GM10266 (cell line): ENCODE measurements around the gene GYPE.
"Not testable (repeated sequence)": the region's sequence is repeated elsewhere in the genome, so short reads cannot be mapped to it uniquely, and the experiment has no call there.

ENCODE experiments used
- DNase-seq: peaks from one replicate; pipeline ENCODE4 v3.0.0; 2012; ENCODE audit errors: extremely low spot score
- TF ChIP-seq, protein P1 (sequence below): IDR thresholded peaks from 2 replicates; pipeline ENCODE4 v1.5.1; 2012; ENCODE audit warnings: mild to moderate bottlenecking, low read depth; ENCODE audit not compliant: control insufficient read depth, insufficient read depth; ENCODE audit errors: missing control alignments

Gene GYPE

DNA sequence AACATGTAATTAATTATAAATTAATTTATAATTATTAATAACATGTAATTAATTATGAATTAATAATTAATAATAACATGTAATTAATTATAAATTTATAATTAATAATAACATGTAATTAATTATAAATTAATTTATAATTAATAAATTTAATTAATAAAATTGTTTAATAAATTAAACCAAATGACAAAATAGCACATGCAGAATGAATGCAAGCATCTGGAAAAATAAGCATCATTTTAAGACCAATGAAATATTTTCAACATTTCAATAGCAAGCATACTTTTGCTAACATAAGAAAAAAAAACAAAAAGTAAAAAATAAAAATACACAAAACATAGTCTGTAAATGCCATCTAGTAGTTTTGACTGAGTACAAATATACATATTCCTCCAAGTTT, 21.8 kb downstream of the GYPE start:
- no peak for DNase-seq
- TF ChIP-seq, protein P1, sequence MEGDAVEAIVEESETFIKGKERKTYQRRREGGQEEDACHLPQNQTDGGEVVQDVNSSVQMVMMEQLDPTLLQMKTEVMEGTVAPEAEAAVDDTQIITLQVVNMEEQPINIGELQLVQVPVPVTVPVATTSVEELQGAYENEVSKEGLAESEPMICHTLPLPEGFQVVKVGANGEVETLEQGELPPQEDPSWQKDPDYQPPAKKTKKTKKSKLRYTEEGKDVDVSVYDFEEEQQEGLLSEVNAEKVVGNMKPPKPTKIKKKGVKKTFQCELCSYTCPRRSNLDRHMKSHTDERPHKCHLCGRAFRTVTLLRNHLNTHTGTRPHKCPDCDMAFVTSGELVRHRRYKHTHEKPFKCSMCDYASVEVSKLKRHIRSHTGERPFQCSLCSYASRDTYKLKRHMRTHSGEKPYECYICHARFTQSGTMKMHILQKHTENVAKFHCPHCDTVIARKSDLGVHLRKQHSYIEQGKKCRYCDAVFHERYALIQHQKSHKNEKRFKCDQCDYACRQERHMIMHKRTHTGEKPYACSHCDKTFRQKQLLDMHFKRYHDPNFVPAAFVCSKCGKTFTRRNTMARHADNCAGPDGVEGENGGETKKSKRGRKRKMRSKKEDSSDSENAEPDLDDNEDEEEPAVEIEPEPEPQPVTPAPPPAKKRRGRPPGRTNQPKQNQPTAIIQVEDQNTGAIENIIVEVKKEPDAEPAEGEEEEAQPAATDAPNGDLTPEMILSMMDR = no peak

DNA sequence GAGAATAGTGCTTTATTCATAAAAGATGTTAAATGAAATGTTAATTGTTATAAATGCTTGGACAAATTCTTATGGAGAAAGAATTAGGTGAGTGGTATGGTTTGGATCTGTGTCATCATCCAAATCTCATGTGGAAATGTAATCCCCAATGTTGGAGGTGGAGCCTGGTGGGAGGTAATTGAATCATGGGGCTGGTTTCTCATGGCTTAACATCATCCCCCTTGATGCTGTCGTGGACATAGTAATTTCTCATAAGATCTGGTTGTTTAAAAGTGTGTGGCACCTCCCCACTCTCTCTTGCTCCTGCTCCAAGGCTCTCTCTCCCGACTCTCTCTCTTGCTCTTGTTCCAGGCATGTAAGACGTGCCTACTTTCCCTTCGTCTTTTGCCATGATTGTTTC, 22.5 kb downstream of the GYPE start:
- TF ChIP-seq, protein P1 = no peak
- no peak for DNase-seq

DNA sequence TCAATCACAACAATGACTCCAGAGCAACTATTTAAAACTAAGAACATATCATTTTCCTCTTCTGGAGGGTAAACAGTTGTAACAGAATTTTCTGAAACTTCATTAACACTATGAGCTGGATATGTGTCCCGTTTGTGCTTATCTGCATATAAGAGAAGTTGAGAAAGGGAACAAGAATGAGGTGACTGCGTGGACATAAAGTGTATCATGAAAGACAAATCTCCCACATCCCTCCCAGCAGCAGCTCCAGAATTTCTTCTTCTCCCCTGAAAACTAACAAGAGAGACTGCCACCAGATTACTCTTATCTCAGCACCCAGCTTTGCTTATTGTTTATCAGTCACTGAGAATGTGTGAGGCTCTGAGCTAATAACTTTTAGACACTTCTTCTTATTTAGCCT, 25.8 kb downstream of the GYPE start:
- DNase-seq = not testable (repeated sequence)

DNA sequence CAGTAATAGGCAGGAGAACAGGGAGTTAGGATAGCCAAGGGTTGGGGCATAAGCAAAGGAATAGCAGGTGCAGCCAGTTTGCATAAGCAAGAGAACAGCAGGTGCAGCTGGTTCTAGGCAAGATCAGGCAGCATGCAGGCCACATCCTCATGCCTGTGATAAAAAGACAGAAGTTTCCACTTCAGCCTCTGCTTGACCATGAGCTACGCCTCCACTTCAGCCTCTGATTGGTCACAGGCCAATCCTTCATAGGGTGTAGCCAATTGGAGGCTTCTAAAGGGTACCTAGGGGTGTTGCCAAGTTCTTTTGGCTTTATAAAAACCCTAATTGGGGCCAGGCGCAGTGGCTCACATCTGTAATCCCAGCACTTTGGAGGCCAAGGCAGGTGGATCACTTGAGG, 30.0 kb downstream of the GYPE start:
- not testable (repeated sequence) for DNase-seq

DNA sequence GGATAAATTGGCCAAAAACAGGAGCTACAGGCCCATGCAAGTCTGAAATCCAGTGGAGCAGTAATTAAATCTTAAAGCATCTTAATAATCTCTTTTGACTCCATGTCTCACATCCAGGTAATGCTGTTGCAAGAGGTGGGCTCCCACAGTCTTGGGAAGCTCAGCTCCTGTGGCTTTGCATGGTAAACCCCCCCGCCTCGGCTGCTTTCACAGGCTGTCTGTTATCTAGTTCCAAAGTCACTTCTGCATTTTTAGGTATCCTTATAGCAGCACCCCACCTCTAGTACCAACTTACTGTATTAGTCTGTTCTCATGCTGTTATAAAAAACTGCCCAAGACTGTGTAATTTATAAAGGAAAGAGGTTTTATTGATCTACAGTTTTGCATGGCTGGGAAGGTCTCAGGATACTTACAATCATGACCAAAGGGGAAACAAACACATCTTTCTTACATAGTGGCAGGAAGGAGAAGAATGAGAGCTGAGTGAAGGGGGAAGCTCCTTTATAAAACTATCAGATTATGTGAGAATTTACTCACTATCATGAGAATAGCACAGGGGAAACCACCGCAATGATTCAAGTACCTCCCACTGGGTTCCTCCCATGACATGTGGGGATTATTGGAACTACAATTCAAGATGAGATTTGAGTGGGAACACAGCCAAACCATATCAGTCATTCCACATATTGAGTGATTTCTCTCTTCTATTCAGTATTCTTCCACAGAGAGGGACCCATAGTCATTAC, 34.7 kb downstream of the GYPE start:
- not testable (repeated sequence) for DNase-seq

DNA sequence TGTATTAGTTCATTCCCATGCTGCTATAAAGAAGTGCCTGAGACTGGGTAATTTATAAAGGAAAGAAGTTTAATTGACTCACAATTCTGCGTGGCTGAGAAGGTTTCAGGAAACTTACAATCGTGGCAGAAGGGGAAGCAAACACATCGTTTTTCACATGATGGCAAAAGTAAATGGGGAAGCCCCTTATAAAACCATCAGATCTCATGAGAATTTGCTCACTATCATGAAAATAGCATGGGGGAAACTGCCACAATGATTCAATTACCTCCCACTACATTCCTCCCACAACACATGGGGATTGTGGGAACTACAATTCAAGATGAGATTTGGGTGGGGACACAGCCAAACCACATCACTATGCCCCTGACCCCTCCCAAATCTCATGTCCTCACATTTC, 35.4 kb downstream of the GYPE start:
- DNase-seq = not testable (repeated sequence)

DNA sequence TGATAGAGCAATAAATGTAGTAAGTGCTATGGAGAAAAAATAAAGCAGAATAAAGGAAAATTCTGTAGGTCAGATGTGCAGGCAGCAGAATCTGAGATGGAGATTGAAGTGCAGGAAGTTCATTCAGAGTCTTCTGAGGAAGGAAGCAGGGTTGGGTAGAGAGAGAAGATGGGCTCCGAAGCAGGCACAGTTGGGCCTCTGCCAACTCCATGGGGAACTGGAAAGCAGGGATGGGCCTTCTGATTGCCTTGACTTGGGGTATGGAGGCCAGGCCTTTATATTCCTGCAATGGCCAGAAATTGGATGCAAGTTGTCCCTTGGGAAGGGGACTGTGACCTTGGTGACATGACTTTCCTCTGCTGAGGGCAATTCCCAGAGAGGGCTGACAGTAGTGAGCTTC, 42.6 kb downstream of the GYPE start:
- not testable (repeated sequence) for DNase-seq

DNA sequence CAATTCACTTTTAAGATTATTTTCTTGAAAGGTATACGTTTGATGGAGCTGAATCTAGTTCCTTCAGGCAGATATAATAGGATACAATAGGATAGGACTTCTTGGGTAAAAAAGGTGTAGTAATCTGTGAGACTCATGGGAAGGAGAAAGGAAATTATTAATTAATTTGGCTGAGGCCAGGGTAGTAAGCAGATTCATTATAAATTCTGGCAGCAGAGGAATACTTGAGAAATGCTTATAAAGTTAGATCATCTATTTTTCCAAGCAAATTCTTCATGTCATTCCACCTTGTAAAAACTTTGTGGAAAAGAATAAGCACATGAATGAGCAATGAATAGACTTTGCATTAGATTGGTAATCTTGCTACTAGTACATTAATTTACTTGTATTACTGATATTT, 46.9 kb downstream of the GYPE start:
- TF ChIP-seq, protein P1 = no peak
- DNase-seq = no peak

DNA sequence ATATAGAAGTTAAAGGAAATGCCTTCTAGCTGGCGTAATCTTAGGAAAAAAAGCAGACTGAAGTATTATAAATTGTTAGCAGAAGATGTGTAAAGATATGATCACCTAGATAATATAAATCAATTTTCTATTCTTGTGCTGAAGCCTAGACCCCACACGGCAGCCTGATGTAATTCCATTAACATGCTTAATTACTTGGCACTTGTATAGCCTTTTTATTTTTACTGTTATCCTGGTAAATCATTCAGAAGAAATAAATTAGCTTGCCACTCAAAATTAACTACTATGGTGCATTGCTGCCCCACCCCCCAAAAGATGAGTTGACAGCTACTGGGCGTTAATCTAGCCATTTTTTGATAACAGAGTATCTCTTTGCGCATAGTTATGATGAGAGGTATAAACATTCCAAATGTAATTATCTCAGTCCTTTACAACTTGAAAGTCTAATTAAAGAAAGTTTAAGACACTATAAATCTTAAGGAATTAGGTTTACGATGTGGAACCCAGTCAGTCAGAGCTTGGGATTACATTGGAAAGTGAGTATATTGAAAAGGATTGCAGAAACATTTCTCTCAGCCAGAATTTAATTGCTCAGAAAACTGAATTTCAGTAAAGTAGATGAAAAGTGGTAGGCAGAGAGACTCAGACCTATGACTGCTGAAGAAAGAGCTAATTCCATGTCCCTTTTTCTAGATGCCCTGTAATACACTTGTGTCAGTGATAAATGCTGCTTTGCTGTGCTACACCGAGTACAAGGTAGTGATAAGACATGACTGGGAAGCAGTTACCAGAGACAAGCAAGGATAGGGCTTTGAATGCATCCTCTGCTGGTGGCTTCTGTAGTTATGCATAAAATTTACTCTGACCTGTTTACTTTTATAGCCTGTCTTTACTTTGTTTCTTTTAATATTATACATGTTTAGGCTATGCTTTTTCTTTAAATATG, 47.7 kb downstream of the GYPE start:
- not testable (repeated sequence) for DNase-seq

DNA sequence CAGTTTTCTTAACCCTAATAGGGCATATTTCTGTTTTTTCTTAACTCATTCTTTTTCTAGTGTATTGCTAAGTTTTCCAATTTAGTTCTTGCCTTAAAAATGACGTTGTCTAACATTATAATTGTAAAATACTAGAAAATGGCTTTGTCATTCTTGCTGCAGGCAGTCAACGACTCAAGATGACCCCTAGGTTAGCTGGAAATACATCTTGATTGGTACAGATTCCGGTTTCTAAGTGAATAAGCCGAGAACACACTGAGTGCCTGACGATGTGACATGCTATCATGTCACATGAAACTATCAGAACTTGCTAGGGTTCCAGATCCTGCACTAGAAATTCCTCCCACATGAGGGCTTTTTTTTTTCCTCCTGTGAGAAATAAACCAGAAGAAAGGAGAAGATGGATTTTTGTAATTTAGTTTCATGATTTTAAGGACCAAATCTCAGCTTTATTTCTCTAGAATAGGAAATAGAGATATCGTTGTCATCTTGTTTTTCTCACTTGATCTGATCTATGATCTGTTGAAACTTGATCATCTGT, 49.3 kb downstream of the GYPE start:
- not testable (repeated sequence) for DNase-seq

DNA sequence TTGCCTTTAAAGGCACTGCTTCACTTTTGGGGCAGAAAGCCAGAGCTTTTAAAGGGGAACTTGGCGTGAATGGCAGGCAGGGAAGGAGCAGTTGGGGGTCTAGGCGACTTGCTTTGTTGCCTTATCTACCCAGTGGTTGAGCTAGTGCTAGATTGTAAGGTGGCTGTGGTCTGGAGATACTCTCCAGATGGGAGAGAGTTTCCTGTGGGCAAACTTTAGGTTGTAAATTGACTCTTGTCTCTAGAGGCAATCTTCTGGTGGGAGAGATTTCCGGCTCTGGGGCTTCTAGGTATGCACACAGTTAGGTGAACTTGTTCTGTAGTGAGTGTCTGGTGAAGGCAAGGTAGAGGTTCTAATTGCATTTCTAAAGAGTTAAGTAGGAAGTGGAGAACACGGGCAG, 50.7 kb downstream of the GYPE start:
- DNase-seq = not testable (repeated sequence)

DNA sequence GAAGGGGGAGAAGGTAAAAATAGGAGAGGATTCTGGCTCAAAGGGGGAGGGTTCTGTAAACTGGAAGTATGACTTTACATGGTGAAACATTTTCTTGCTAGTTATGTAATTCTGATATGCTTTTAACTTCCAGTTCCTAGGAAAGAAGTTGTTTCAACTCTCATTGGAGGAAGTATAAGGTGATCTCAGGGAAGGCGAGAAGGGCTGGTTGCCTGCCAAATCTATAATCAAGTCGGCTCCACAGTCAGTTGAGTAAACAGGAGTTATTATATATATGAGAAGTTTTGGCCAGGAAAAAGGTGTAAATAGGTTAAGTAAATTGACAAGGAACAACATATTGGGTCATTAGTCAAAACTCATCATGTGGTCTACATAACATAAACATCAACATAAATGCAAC, 56.1 kb downstream of the GYPE start:
- not testable (repeated sequence) for DNase-seq

DNA sequence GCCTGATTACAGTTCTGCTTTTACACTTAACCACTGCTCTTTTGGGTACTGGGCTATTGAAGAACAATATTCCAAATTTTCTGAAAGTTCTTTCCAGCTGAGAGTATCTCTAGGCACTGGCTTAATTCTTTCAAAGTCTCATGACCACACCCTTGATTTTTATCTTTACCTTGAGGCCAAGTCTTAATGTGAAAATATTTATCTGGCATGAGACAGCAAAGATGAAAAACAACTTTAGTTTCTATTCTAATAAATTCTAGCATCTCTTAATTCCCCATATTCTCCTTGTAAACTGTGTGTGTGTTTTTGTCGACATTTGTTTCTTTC, 61.9 kb downstream of the GYPE start:
- not testable (repeated sequence) for DNase-seq

DNA sequence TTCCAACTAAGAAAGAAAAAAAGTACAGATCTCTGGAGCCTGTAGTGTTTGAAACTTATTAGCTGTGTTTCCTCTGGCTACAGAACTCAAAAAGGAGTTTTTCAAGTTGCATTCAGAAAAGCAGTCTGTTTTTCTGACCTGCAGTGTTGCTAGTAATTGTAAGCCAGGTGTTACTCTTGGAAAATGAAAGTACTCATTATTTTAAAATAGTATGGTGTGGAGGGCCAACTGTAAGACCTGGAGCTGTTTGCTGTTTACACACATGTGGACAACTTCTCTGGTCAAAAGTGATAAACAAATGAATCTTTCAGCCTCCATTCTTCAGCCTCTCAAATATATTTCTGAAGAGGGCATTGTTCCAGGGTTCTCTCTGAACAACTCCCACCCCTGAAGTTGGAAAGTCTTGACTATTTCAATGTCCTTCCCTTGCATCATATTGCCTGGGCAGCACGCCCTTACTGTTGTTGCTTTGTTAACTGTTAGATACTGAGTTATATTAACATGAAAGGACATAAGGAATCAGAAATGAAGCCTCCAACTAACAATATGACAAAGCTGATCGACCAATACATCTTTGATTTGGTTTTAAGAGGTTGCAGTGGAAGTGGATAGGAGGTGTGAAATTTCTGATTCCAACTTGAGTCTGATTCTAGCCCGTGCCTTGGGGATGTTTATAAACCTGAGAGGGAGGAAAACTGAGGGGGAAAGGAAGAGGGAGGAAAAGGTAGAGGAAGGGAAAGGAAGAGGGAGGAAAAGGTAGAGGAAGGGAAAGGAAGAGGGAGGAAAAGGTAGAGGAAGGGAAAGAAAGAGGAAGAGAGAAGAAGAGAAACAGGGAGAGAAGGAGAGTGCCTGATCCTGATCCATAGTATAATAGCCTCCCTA, 62.5 kb downstream of the GYPE start:
- not testable (repeated sequence) for DNase-seq

DNA sequence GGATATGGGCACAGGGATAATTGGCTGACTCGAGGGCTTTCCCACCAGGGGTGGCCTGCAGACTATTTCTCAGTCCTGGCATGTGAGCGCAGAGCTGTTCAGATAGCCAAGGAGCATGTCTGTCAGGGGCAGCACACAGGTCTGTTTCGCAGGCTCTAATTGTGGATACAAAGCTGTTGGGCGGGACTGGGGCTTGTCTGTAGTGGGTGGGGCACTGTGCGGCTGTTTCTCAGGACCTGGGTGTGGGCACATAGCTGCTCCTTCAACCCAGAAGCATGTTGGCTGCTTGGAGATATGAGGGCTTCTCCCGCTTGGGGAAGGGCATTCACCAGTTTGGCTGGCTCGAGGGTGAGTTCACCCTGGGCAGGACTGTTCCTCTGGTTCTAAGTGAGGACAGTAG, 65.9 kb downstream of the GYPE start:
- DNase-seq = not testable (repeated sequence)

DNA sequence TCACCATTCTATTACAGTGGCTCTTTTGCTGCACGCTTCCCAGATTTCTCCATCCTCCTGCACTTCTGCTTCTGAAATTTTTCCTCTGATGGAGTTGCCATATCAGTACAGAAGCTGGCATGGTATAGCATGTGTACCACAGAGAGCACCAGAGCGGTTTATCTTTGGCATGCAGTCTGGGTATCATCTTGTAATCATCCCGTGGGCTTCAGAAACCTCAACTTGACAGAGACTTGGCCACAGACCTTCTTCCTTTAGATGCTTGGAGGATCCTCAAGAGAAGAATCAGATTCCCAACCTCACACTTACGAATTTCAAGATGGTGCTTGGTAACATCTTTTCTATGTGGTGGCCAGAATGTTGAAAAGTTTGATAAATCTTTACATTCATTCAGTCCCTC, 71.2 kb downstream of the GYPE start:
- not testable (repeated sequence) for DNase-seq

DNA sequence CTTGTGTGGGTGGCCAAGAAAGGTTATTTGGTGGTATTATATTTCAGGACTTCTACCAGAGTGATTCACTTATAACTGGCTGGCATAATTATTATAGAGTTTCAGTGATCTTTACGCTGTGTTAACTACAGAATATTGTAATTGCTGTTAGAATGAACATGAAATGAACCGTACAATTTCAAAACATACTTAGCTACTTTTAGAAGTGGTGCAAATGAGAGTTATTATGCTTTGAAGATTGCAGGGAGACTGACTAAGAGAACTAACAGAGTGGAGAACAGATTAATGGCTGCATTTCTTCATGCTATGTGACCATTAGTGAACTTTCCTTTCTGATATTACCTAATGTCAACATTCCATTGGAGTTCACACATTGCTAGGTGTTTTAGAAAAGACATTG, 71.7 kb downstream of the GYPE start:
- not testable (repeated sequence) for DNase-seq
